Mesenchymal stem cell (in vitro differentiated cells and primary cell): ENCODE results near the gene ZCWPW1.

ENCODE experiments used
- DNase-seq: peaks from one replicate; pipeline ENCODE4 v3.0.0-alpha.2; 2013
- H2AFZ ChIP-seq: one replicate; pipeline ENCODE4 v1.6.1; 2013; ENCODE audit warnings: low read depth, mild to moderate bottlenecking, control low read depth, inconsistent platforms, low read length, moderate library complexity
- H2AK5ac ChIP-seq: 2 replicates; pipeline ENCODE4 v1.6.1; 2013; ENCODE audit warnings: low read length, moderate library complexity, mild to moderate bottlenecking, inconsistent platforms; ENCODE audit not compliant: severe bottlenecking
- H2BK120ac ChIP-seq: one replicate; pipeline ENCODE4 v1.6.1; 2013; ENCODE audit warnings: low read depth, mild to moderate bottlenecking, inconsistent platforms, low read length, moderate library complexity
- H2BK12ac ChIP-seq, 2 experiments: one replicate each; pipeline ENCODE4 v1.6.1; 2013; ENCODE audit warnings: inconsistent platforms in 2 of 2, low read length in 2 of 2, mild to moderate bottlenecking in 2 of 2, moderate library complexity in 2 of 2, control low read depth in 1 of 2
- H2BK15ac ChIP-seq: one replicate; pipeline ENCODE4 v1.6.1; 2013; ENCODE audit warnings: mild to moderate bottlenecking, low read depth, inconsistent platforms; ENCODE audit not compliant: poor library complexity, severe bottlenecking
- H2BK5ac ChIP-seq: 2 replicates; pipeline ENCODE4 v1.6.1; 2013; ENCODE audit warnings: low read depth, mild to moderate bottlenecking, low read length, control low read depth, inconsistent platforms; ENCODE audit not compliant: poor library complexity, severe bottlenecking
- H3K14ac ChIP-seq, 2 experiments: one replicate each; pipeline ENCODE4 v1.6.1; 2013; ENCODE audit warnings: inconsistent platforms in 2 of 2, low read length in 2 of 2, control low read depth in 1 of 2, mild to moderate bottlenecking in 1 of 2, moderate library complexity in 1 of 2
- H3K18ac ChIP-seq, 2 experiments: one replicate each; pipeline ENCODE4 v1.6.1; 2013; ENCODE audit warnings: inconsistent platforms in 2 of 2, low read length in 2 of 2, control low read depth in 1 of 2, low read depth in 1 of 2, mild to moderate bottlenecking in 1 of 2
- H3K23ac ChIP-seq, 2 experiments: one replicate each; pipeline ENCODE4 v1.6.1; 2013; ENCODE audit warnings: inconsistent platforms in 2 of 2, low read length in 2 of 2, mild to moderate bottlenecking in 2 of 2, moderate library complexity in 2 of 2, control low read depth in 1 of 2
- H3K27ac ChIP-seq: 2 replicates; pipeline ENCODE4 v1.5.1; 2013; ENCODE audit warnings: mild to moderate bottlenecking, moderate library complexity, low read length, control low read depth, inconsistent platforms; ENCODE audit not compliant: poor library complexity, severe bottlenecking
- H3K27me3 ChIP-seq, 2 experiments: 2 replicates each; pipeline versions ENCODE4 v1.6.1 to v1.7.0; 2013; ENCODE audit warnings: low read length in 2 of 2, mild to moderate bottlenecking in 2 of 2, moderate library complexity in 2 of 2, control low read depth in 1 of 2, inconsistent platforms in 1 of 2; ENCODE audit not compliant: control insufficient read depth in 1 of 2, insufficient read depth in 1 of 2
- H3K36me3 ChIP-seq, 2 experiments: 2 replicates each; pipeline versions ENCODE4 v1.6.1 to v1.7.0; 2013; ENCODE audit warnings: low read length in 2 of 2, control low read depth in 1 of 2, inconsistent platforms in 1 of 2, low read depth in 1 of 2, mild to moderate bottlenecking in 1 of 2; ENCODE audit not compliant: insufficient read depth in 2 of 2, control insufficient read depth in 1 of 2
- H3K4ac ChIP-seq, 2 experiments: one replicate each; pipeline ENCODE4 v1.6.1; 2013; ENCODE audit warnings: inconsistent platforms in 2 of 2, low read length in 2 of 2, mild to moderate bottlenecking in 2 of 2, moderate library complexity in 2 of 2, control low read depth in 1 of 2, low read depth in 1 of 2
- H3K4me1 ChIP-seq: 2 replicates; pipeline ENCODE4 v1.6.1; 2013; ENCODE audit warnings: low read depth, low read length, control low read depth; ENCODE audit not compliant: control insufficient read depth, insufficient read depth
- H3K4me2 ChIP-seq: 2 replicates; pipeline ENCODE4 v1.6.1; 2013; ENCODE audit warnings: low read length, mild to moderate bottlenecking, inconsistent platforms; ENCODE audit not compliant: poor library complexity, severe bottlenecking
- H3K4me3 ChIP-seq, 2 experiments: 2 replicates each; pipeline versions ENCODE4 v1.5.1 to v1.7.0; 2013; ENCODE audit warnings: low read length in 2 of 2, mild to moderate bottlenecking in 2 of 2, control low read depth in 1 of 2, low read depth in 1 of 2; ENCODE audit not compliant: insufficient read depth in 1 of 2
- H3K79me1 ChIP-seq: replicated peaks from 2 replicates; pipeline ENCODE4 v1.6.1; 2013; ENCODE audit warnings: mild to moderate bottlenecking, control low read depth, low read length, inconsistent platforms; ENCODE audit not compliant: poor library complexity, severe bottlenecking
- H3K9ac ChIP-seq: 2 replicates; pipeline ENCODE4 v1.7.0; 2013; ENCODE audit warnings: mild to moderate bottlenecking, low read length, moderate library complexity
- H3K9me3 ChIP-seq: 2 replicates; pipeline ENCODE4 v1.7.0; 2013; ENCODE audit warnings: mild to moderate bottlenecking, low read length; ENCODE audit not compliant: control insufficient read depth
- H4K8ac ChIP-seq: one replicate; pipeline ENCODE4 v1.6.1; 2013; ENCODE audit warnings: inconsistent platforms, mild to moderate bottlenecking, low read length, moderate library complexity
- H4K91ac ChIP-seq: one replicate; pipeline ENCODE4 v1.6.1; 2013; ENCODE audit warnings: mild to moderate bottlenecking, low read length, inconsistent platforms
- WGBS: methylation state at CpG from one replicate; pipeline ENCODE4 v1.1.7; 2013; ENCODE audit warnings: mixed read lengths; 5-methylcytosine and 5-hydroxymethylcytosine counted together

Gene ZCWPW1

DNA sequence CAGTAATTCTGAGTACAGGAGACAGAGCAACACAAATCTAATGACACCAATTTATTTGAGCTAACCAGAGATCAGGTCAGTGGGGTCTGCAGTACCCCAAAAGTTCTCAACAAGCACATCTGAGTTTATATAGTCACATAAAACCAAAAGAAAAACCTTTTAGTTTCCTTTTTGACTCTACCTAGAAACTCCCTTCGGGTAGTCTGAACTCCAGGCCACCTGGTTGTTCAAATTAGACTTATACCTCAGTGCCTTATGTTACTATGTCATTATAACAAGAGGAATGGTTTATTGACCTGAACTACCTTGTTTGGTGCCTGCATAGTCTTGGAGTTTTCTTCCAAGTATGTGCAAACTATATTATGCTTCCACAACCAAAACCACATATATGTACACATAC is 14.6 kb downstream of the ZCWPW1 start:
- Histone ChIP-seq H3K4me2 (no peak overlapping the region), H3K4ac (no peak overlapping the region), H3K4me3 (no peak overlapping the region), H3K18ac (no peak overlapping the region), H2BK5ac (no peak overlapping the region), H2BK12ac (no peak overlapping the region), H4K8ac (no peak overlapping the region), H2AK5ac (no peak overlapping the region), H3K9ac (no peak overlapping the region), H3K14ac (no peak overlapping the region), H3K9me3 (no peaks in the 10 kb centered on the region), H3K4me1 (no peaks in the 10 kb centered on the region), H2AFZ (no peak overlapping the region), H2BK15ac (no peak overlapping the region), H2BK120ac (no peak overlapping the region), H3K23ac (no peak overlapping the region), H3K27me3 (peaks cover 3 to 25% of the 10 kb centered on the region in 2 experiments), H4K91ac (no peak overlapping the region), H3K79me1 (no peaks in the 10 kb centered on the region), H3K36me3 (peaks cover 0 to 3% of the 10 kb centered on the region in 2 experiments), H3K27ac (no peak overlapping the region)
- no CpG with 5 or more reads among the region's 1 CpG for WGBS
- no peak for DNase-seq

DNA sequence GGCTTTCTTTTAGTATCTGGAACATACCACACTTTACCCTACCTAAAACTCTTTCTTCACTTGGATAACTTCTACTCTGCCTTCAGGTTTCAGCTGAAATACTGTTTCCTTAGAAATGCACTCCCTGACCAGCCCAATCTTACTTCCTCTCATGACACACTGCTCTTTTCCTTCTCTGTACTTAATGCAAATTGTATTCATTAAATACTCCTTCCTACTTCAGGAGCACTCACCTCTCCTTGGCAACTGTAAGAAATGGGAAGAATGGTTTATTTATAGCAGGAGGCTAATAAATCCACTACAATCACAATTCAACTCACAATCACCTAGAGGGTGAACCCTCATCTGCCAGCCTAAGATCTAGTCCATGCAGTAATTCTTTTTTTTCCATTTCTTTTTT is 15.2 kb downstream of the ZCWPW1 start:
- Histone ChIP-seq H3K4me1 (no peaks in the 10 kb centered on the region), H3K4me2 (no peak overlapping the region), H3K27ac (no peak overlapping the region), H3K4ac (no peak overlapping the region), H4K91ac (no peak overlapping the region), H2BK5ac (no peak overlapping the region), H3K4me3 (no peak overlapping the region), H2BK120ac (no peak overlapping the region), H2BK12ac (no peak overlapping the region), H2AFZ (no peak overlapping the region), H4K8ac (no peak overlapping the region), H2AK5ac (no peak overlapping the region), H3K18ac (no peak overlapping the region), H3K27me3 (peaks cover 3 to 30% of the 10 kb centered on the region in 2 experiments), H3K14ac (no peak overlapping the region), H3K9ac (no peak overlapping the region), H3K9me3 (no peaks in the 10 kb centered on the region), H2BK15ac (no peak overlapping the region), H3K23ac (no peak overlapping the region), H3K79me1 (no peaks in the 10 kb centered on the region), H3K36me3 (peaks cover 0 to 3% of the 10 kb centered on the region in 2 experiments)
- DNase-seq = no peak

DNA sequence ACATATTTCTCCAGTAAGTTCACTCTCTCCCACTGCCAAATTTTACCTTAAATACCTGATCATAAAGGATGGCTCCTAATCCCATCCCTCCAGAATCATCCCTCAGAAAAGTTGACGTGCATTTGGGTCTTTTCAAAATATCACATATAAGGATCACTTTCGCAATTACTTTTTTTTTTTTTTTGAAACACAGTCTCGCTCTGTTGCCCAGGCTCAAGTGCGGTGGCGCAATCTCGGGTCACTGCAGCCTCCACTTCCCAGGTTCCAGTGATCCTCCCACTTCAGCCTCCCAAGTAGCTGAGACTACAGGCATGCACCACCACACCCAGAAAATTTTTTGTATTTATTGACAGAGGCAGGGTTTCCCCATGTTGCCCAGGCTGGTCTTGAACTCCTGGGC is 17.4 kb downstream of the ZCWPW1 start:
- no peak overlapping the region for H4K8ac ChIP-seq
- no peaks in the 10 kb centered on the region for H3K9me3 ChIP-seq
- H3K23ac ChIP-seq = no peak overlapping the region
- no peak overlapping the region for H2AFZ ChIP-seq
- H3K27me3 ChIP-seq = peaks cover 3 to 45% of the 10 kb centered on the region in 2 experiments
- no peak overlapping the region for H4K91ac ChIP-seq
- 85% methylated on average over 6 of the region's 6 CpGs for WGBS
- no peak overlapping the region for H2BK120ac ChIP-seq
- no peak overlapping the region for H3K14ac ChIP-seq
- no peak overlapping the region for H3K4me2 ChIP-seq
- no peak overlapping the region for H2AK5ac ChIP-seq
- no peak for DNase-seq
- no peak overlapping the region for H3K4ac ChIP-seq
- H3K18ac ChIP-seq = no peak overlapping the region
- H3K9ac ChIP-seq = no peak overlapping the region
- H3K4me3 ChIP-seq = no peak overlapping the region
- no peak overlapping the region for H3K27ac ChIP-seq
- H2BK5ac ChIP-seq = no peak overlapping the region
- H3K36me3 ChIP-seq = no peaks in the 10 kb centered on the region
- H2BK12ac ChIP-seq = no peak overlapping the region
- H3K79me1 ChIP-seq = no peaks in the 10 kb centered on the region
- peaks cover 3% of the 10 kb centered on the region for H3K4me1 ChIP-seq
- no peak overlapping the region for H2BK15ac ChIP-seq

DNA sequence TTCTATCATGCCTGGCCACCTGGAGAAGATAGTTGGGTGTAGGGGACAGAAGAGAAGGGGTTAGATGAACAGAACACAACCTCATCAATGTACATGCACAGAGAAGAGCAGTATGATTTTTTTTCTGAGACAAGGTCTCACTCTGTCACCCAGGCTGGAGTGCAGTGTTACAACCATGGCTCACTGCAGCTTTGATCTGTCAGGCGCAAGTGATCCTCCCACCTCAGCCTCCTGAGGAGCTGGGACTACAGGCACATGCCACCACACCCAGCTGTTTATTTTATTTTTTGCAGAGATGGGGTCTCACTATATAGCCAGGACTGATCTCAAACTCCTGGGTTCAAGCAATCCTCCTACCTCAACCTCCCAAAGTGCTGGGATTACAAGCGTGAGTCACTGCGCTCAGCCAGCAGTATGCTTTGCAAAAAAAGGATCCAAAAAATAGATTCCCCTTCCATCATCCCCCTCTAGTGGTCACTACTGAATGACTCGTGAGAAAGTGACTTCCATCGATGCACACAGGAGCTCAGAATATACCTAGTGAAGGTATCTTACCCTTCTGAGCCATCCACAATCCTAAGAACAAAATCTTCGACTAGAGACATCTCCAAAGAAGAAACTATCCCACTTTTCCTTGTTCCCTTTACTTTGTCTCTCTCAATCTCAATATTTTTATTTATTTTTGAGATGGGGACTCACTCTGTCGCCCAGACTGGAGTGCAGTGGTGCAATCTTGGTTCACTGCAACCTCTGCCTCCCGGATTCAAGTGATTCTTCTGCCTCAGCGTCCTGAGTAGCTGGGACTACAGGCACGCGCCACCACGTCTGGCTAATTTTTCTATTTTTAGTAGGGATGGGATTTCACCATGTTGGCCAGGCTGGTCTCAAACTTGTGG is 21.0 kb downstream of the ZCWPW1 start:
- 36% methylated on average over 12 of the region's 12 CpGs for WGBS
- H3K27ac ChIP-seq = no peak overlapping the region
- H3K18ac ChIP-seq = no peak overlapping the region

More for the DNA sequence above, 21.0 kb downstream of the ZCWPW1 start:
- Histone ChIP-seq H3K4ac (no peak overlapping the region), H3K27me3 (peaks cover 3 to 54% of the 10 kb centered on the region in 2 experiments), H3K14ac (no peak overlapping the region), H3K9me3 (no peaks in the 10 kb centered on the region), H2AK5ac (no peak overlapping the region), H2BK12ac (no peak overlapping the region), H3K23ac (no peak overlapping the region), H2AFZ (no peak overlapping the region), H3K4me2 (no peak overlapping the region), H2BK5ac (no peak overlapping the region), H3K4me1 (peaks cover 3% of the 10 kb centered on the region), H3K36me3 (no peaks in the 10 kb centered on the region), H4K8ac (no peak overlapping the region), H3K9ac (no peak overlapping the region), H4K91ac (no peak overlapping the region), H2BK120ac (no peak overlapping the region), H3K79me1 (no peaks in the 10 kb centered on the region), H2BK15ac (no peak overlapping the region), H3K4me3 (no peak overlapping the region)
- DNase-seq = peak; percentile 75
